ENCODE measurements around the gene MGMT.

Gene MGMT

DNA sequence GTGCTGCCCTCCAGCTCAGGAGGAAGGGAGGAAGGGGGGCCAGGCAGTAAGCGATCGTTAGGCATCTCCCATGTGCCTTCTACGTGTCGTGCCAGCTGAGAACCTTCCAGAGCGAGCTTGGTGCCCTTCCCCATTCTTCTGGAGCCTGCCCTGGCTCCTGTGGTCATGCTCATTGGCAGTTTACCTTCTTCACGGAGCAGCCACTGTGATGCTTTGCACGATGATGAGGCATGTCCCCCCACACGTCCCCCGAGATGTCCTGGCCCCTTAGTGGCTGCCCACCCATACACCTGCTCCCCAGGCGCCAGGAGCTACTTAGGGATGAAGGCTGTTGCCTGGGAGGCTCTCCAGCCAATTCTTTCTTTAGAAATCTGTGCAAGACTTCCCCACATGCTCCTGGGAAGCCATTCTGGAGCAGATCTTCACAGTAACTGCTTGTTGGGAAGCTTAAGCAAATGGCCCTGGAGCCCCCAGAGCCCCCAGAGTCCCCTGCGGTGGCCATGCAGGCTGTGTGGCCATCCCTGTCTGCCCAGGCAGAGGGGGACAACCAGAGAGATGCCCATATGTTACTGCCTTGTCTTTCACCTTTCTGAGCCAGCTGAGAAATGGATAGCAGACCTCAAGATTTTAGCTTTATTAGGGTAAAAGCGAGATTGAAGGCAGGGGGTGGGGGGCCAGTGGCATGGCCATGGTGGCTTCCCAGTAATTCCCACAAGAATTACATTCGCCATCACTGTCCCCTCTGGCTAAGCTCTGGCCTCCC lies 298.0 kb downstream of the MGMT start:
- DNase-seq: no peak

GRCh38 chr10:129765664-129766550 lies 298.9 kb downstream of the MGMT start:
- DNase-seq: no peak

DNA sequence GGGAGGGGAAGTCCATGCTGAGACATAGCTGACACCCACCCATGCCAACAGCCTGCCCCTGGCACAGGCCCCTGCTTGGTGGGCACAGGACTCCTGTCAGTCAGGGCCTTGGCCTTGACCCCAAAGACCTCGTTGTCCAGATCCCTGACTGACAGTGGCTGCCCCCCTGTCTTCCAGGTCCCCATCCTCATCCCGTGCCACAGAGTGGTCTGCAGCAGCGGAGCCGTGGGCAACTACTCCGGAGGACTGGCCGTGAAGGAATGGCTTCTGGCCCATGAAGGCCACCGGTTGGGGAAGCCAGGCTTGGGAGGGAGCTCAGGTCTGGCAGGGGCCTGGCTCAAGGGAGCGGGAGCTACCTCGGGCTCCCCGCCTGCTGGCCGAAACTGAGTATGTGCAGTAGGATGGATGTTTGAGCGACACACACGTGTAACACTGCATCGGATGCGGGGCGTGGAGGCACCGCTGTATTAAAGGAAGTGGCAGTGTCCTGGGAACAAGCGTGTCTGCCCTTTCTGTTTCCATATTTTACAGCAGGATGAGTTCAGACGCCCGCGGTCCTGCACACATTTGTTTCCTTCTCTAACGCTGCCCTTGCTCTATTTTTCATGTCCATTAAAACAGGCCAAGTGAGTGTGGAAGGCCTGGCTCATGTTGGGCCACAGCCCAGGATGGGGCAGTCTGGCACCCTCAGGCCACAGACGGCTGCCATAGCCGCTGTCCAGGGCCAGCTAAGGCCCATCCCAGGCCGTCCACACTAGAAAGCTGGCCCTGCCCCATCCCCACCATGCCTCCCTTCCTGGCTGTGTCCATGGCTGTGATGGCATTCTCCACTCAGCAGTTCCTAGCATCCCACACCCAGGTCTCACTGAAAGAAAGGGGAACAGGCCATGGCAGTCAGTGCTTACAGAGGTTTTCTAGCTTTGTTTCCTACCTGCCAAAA lies 299.8 kb downstream of the MGMT start:
- no peak for DNase-seq

DNA sequence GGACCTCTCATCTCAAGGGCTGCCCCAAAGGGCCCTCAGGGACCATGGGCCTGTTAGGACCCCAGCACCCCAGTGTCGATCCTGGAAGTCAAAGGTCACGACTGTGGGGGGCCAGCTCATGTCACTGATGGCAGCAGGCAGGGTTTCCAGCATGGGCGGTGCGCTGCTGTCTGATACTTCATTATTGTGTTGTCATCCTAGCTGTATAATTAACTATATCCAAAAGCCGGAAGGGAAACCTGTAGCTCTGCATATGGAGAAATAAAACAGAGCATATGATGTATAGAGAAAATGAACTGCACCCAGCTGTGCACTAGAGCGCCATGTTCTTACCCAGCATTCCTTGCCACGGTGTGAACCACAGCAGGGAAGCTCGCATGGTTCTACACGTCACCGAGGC lies 300.7 kb downstream of the MGMT start:
- DNase-seq: no peak

DNA sequence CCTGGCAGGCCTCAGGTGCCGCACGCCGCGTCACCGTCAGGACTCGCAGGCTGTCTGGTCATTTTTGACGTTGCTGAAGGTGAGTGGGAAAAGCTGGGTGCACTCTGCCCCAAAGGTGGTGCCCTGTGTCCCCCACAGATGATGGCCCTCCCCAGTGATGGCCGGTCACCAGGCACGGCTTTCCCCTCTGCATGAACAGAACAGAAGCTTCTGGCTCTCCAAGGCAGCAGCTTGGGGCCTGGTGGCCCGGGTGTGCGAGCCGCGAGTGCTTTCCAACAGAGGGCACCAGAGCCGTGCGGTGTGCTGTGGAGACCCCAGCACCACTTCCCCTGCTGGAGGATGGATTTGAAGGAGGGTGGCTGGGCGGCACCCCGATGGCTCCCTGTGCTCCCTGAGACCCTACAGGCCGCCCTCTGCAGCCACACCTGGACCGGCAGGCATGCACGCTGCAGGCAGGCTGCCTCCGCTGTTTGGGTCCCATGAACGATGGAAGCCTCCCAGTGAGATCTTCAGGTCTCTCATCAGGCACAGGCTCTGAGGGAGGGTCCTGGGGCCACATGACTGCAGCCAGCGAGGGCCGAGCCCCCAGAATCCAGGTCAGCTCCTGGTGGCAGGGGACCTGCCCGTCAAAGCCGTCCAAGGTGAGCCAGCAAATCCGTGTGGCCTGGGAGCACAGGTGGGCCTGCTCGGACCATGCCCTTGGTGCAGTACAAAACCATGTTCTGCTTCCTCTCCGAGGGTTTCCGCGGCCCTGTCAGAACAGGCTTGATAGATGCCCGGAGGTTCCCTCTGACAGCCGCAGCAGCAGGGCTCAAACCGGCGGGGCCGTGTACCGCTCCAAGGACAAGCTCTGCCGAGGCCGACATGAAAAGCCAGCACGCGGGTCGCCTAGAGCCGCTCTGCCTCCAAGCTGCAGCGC lies 301.7 kb downstream of the MGMT start:
- no peak for DNase-seq

GRCh38 chr10:129769381-129770116 lies 302.5 kb downstream of the MGMT start:
- no peak for DNase-seq

DNA sequence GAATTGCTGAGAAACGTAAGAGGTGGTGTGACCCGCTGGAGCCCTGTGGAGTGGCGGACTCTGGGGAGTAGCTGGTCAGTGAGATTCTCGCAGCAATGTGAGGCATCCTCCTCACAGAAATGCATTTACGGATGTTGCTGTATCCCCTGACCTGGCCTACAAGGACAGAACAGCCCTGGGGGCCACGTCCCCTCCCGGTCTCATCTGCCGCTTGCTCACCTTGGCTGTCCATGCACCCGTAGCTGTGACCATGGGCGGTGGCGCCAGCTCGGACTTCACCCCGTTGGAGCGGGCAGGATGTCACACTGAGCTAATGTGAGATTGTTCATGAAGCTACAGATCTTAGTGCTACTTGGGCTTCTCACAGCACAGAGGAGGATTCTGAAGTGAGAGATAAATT lies 303.2 kb downstream of the MGMT start:
- DNase-seq: no peak

DNA sequence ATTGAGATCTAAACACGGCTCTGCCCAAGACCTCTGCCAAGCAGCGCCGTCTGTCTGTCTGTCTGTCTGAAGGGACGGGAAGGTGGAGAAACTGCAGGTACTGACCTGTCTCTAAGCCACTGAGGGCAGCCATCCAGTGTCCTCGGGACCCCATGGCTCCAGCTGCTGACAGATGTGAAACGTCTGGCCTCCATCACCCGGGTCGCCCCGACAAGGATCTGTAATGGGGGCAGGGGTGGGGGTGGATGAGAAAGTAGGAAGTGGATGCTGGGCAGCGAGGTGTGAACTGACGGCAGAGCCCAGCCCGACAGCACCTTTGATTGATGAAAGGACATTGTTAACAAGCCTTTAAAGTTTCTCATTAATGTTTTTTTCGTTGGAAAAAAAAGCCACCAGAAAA lies 304.0 kb downstream of the MGMT start:
- no peak for DNase-seq

DNA sequence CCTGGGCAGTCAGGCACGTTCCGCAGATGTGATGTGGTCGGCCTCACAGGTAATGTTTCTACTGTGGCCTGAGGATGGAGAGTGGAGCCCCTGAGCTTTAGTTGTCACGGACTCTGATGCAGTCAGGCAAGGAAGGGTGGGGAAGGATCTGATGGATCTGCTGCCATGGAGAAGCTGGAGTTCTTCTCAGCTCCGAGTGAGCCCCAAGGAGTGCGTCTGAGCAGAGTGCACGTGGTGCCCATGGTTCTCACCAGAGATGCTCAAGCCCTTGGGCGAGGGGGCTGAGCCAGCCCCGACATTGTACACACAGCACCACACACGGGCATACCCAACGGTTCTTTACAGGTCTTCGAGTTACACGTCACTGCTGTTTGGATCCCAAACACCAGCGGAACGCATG lies 304.5 kb downstream of the MGMT start:
- DNase-seq: no peak

DNA sequence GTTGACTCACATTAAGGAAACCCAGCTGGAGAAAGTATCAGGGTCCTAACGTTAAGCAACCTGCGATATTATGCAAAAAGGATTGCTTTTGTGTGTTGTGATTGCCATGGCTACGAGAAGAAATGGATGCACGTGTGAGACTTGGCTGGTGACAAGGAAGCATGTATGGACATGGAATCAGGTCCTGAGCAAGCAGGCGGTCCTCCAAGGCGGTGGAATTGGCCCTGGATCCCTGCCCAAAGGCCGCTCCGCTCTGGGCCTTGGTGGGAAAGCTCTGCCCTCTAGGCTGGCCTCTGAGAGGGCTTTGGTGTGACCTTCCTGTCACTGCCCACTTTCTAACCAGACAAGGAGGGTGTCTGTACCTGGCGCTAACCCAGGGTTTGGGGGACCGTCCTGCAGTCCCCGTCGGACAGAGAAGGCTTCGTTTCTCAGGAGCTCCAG lies 305.0 kb downstream of the MGMT start:
- DNase-seq: no peak

GRCh38 chr10:129772468-129773358 lies 305.7 kb downstream of the MGMT start:
- no peak for DNase-seq

DNA sequence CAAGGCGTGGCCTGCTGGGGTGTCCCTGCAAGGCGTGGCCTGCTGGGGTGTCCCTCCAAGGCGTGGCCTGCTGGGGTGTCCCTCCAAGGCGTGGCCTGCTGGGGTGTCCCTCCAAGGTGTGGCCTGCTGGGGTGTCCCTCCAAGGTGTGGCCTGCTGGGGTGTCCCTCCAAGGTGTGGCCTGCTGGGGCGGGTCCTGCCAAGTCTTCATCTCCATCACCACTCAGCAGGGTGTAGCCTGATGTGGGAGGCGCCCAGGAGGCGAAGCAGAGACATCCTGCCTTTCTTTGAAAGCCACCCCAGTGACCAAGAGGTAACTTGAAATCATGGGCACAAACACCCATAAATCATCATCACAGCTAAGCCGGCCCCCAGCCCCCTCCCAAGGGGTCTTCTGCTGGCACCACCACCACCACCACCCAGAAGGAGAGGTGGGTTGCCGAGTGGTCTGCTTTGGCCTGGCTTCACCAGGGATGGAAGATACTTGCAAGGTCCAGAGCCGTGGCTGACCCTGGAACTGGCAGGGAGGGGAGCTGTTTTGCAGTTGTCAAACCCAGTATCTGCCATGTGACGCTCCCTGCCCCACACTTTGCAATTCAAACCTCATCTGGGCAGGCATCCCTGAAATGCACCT lies 306.4 kb downstream of the MGMT start:
- no peak for DNase-seq

- DNase-seq: no peak
Measured at GRCh38 chr10:129774082-129774735, 307.2 kb downstream of the MGMT start.

GRCh38 chr10:129774736-129775401 lies 307.8 kb downstream of the MGMT start:
- DNase-seq: no peak

- no peak for DNase-seq
Measured at GRCh38 chr10:129775681-129776080, 308.6 kb downstream of the MGMT start.

- DNase-seq: no peak
Measured at GRCh38 chr10:129777687-129778086, 310.6 kb downstream of the MGMT start.

DNA sequence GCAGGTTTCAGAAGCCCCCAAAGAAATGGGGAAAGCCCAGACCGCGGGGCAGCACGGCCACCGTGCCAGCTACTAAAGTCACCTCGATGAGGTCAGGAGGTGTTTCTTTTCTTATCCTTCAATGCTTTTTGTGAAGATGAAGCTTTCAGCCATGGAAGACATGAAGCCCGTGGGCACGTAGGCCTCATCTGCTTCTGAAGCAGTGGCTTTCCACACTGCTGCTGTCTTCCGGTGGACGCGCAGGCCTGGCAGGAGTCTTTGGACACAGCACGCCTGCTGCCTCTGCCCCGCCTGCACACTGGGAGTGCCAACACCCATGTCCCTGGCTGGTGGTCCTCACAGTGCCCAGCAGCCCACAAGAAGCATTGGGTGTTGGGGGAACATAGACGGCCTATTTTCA lies 311.5 kb downstream of the MGMT start:
- no peak for DNase-seq
